PC-9 (cell line): ENCODE results near the gene ZDHHC11B. TPM values are rescaled to one million over a fixed set of nuclear protein-coding genes. Genes with fewer than 3 reads are reported as not detected.

Experiments used
- BruUV-seq: library from RNA; stranded (reverse); fragments of 400-500 nt; replicated peaks from 2 replicates; lab custom pipeline; 2021; lab: Mats Ljungman, UMichigan
- CTCF ChIA-PET: fragments of 300-600 bp; sonication (Branson Sonifier 250); formaldehyde crosslinking; loops from one replicate; lab custom pipeline; 2022; ENCODE audit warnings: antibody characterized with exemption; lab: Charles Lee
- POLR2A ChIA-PET: fragments of 300-600 bp; sonication (Branson Sonifier 250); formaldehyde crosslinking; loops from one replicate; lab custom pipeline; 2022; ENCODE audit warnings: antibody characterized with exemption; ENCODE audit not compliant: unreplicated experiment; lab: Charles Lee
- DNase-seq, 2 experiments: peaks; one replicate each; pipeline versions ENCODE4 v3.0.0 to v3.0.0-alpha.2; 2015 to 2022; ENCODE audit warnings: mixed read lengths in 1 of 2
- H2AFZ ChIP-seq: fragments of 200-600 bp; sonication (generic); 2 replicates; pipeline ENCODE4 v1.8.1; 2017; ENCODE audit warnings: antibody characterized with exemption
- H3F3A ChIP-seq: fragments of 200-600 bp; sonication (generic); 2 replicates; pipeline ENCODE4 v1.8.1; 2017; ENCODE audit warnings: antibody characterized with exemption, mild to moderate bottlenecking, low read depth; ENCODE audit not compliant: insufficient read depth
- H3K27ac ChIP-seq: fragments of 200-600 bp; sonication (generic); 2 replicates; pipeline ENCODE4 v1.6.1; 2016; ENCODE audit warnings: mixed run types
- H3K27me3 ChIP-seq: fragments of 200-600 bp; sonication (generic); 2 replicates; pipeline ENCODE4 v1.6.1; 2016; ENCODE audit warnings: low read depth, mixed run types; ENCODE audit not compliant: insufficient read depth
- H3K36me3 ChIP-seq: fragments of 200-600 bp; sonication (generic); 2 replicates; pipeline ENCODE4 v1.6.1; 2016; ENCODE audit warnings: low read depth, mixed run types
- H3K4me1 ChIP-seq: fragments of 200-600 bp; sonication (generic); replicated peaks from 2 replicates; pipeline ENCODE4 v1.6.1; 2016; ENCODE audit warnings: mixed run types; ENCODE audit not compliant: insufficient read depth
- H3K4me2 ChIP-seq: fragments of 200-600 bp; sonication (generic); 2 replicates; pipeline ENCODE4 v1.6.1; 2017; ENCODE audit warnings: mixed run types
- H3K4me3 ChIP-seq: fragments of 200-600 bp; sonication (generic); 2 replicates; pipeline ENCODE4 v1.6.1; 2016; ENCODE audit warnings: mixed run types
- H3K79me2 ChIP-seq: fragments of 200-600 bp; sonication (generic); 2 replicates; pipeline ENCODE4 v1.6.1; 2017; ENCODE audit warnings: low read depth, mixed run types
- H3K9me2 ChIP-seq: fragments of 200-600 bp; sonication (generic); 2 replicates; pipeline ENCODE4 v1.8.1; 2017; ENCODE audit warnings: mild to moderate bottlenecking; ENCODE audit not compliant: insufficient read depth
- H3K9me3 ChIP-seq: fragments of 200-600 bp; sonication (generic); 2 replicates; pipeline ENCODE4 v1.8.1; 2016; ENCODE audit warnings: low read depth; ENCODE audit not compliant: insufficient read depth
- H4K20me1 ChIP-seq: fragments of 200-600 bp; sonication (generic); 2 replicates; pipeline ENCODE4 v1.8.1; 2017; ENCODE audit not compliant: insufficient read depth
- EZH2 ChIP-seq: fragments of 200-600 bp; sonication (generic); IDR thresholded peaks from 2 replicates; pipeline ENCODE4 v1.8.0; 2017; ENCODE audit warnings: antibody characterized with exemption, low read depth
- intact Hi-C: fragments of 100-400 bp; cut with micrococcal nuclease; formaldehyde crosslinking; loops from one replicate; pipeline ENCODE4 v1.10.0; 2022; ENCODE audit not compliant: unreplicated experiment
- total RNA-seq: library from RNA; stranded (reverse); gene quantifications from 2 replicates; pipeline ENCODE4 v1.2.3, GENCODE V29; 2021
- TF ChIP-seq, protein P1 (sequence below): fragments of 200-600 bp; sonication (generic); conservative IDR thresholded peaks from 2 replicates; pipeline ENCODE4 v1.6.1; 2017; ENCODE audit warnings: mixed run types, antibody characterized with exemption, mild to moderate bottlenecking, moderate library complexity

ZDHHC11B gene
- total RNA-seq, 1 experiment from 2014 or later: 0.41 TPM

DNA sequence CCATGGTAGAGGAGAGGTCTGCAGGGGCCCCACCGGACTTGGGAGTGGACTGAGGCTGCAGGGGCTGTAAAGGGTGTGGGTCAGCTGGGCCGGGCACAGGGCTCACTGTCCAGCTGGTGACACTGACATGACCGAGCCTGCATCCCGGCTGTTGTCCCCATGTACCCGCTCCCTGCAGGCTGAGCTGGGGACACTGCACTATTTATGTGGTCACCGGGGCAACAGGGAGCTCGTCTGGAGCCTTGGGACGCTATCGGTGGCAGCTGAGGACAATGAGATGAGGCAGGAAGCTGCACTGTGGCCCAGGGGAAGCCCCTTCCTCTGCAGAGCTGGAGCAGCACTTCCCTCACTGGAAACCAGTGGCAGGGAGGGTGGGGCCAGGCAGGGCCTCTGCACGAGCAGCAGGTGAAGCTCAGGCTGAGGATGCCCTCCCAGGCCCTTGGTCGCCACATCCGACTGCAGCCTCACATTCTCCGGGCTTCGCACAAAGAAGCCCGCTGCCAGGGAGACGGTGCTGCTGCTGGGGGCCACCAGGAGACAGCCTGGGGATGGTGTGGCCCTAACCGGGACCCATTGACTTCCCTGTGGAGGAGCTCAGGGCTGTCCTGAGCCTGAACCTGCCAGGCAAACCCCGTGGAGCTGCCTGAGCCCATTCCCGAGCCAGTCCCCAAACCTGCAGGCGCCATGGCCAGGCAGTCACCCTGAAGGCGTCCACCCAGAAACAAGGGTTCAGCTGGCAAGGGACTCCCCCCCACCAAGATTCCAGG, 26.4 kb downstream of the ZDHHC11B start:
- H3K4me2 ChIP-seq: no peak overlapping the region
- TF ChIP-seq, protein P1, sequence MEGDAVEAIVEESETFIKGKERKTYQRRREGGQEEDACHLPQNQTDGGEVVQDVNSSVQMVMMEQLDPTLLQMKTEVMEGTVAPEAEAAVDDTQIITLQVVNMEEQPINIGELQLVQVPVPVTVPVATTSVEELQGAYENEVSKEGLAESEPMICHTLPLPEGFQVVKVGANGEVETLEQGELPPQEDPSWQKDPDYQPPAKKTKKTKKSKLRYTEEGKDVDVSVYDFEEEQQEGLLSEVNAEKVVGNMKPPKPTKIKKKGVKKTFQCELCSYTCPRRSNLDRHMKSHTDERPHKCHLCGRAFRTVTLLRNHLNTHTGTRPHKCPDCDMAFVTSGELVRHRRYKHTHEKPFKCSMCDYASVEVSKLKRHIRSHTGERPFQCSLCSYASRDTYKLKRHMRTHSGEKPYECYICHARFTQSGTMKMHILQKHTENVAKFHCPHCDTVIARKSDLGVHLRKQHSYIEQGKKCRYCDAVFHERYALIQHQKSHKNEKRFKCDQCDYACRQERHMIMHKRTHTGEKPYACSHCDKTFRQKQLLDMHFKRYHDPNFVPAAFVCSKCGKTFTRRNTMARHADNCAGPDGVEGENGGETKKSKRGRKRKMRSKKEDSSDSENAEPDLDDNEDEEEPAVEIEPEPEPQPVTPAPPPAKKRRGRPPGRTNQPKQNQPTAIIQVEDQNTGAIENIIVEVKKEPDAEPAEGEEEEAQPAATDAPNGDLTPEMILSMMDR: no peak
- no peak for TF ChIP-seq EZH2
- H3K27ac ChIP-seq: no peak overlapping the region
- no peak overlapping the region for H3K4me3 ChIP-seq
- H3K79me2 ChIP-seq: no peaks in the 10 kb centered on the region
- no peaks in the 10 kb centered on the region for H3K9me2 ChIP-seq
- no TSS peak for BruUV-seq
- H4K20me1 ChIP-seq: no peaks in the 10 kb centered on the region
- H3K27me3 ChIP-seq: peaks cover 69% of the 10 kb centered on the region
- DNase-seq: peak in 1 of 2 experiments; percentile 58
- no peaks in the 10 kb centered on the region for H3K36me3 ChIP-seq
- H3F3A ChIP-seq: no peaks in the 10 kb centered on the region
- no peak overlapping the region for H2AFZ ChIP-seq
- ChIA-PET CTCF (no interaction called here), POLR2A (no interaction called here)
- intact Hi-C loops: loop anchor here (2.0 kb wide), 3 partner anchors 27 to 89 kb away; partner anchors contain the start of gene ZDHHC11B
- 0 out of 2 replicates have a peak, but pooled peaks cover 4% of the 10 kb centered on the region for H3K4me1 ChIP-seq
- no peaks in the 10 kb centered on the region for H3K9me3 ChIP-seq

DNA sequence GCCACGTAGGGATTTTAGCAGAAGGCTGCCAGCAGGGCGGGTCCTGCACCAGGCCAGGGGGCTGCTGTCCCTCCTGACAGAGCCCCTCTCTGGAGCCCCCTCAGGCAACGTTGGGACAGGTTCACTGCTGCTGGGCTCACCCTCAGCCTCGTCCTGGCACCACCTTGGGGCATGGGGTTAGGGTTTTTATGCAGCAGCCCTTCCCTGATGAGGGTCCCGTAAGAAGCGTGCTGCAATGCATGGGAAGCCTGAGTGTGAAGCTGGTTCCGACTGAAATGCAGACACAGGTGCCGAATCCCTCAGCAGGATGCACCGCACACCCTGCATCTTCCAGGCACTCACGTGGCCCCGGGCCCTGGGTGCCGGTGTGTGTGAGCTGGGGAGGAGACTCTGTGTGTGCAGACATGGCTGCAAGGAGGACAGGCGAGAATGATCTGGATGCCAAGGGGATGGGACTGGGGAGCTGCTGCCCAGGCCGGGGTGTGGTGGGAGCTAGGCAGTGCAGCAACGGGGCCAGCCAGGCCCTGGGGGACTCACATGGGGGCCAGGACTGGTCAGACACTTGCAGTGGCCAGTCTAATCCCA, 27.1 kb downstream of the ZDHHC11B start:
- POLR2A ChIA-PET: no interaction called here
- intact Hi-C loops: loop anchor here (2.0 kb wide), 1 partner anchor 89 kb away; no protein-coding TSS in a partner anchor

DNA sequence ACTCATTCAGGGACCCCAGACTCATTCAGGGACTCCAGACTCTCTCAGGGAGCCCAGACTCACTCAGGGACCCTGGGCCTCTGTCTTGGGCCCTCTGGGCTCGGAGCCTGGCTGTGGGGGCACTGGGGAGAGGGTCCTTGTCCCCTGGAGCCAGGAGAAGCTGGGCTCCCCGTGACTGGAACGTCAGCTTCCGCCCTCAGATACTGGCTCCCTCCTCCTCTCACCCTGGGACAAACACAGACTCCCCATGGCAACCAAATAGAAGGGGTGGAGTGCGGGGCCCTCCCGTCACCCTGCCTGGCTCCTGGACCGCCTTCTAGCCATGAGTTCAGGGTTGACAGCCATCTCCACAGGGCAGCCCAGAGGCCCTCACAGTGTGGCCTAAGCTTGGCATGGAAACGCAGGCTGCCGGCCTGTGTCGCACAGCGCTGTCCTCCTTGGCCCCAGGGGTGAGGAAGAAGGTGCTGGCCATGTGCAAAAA, 27.6 kb downstream of the ZDHHC11B start:
- H4K20me1 ChIP-seq: no peaks in the 10 kb centered on the region
- no peaks in the 10 kb centered on the region for H3F3A ChIP-seq
- H3K27ac ChIP-seq: no peak overlapping the region
- no peak overlapping the region for H3K4me2 ChIP-seq
- POLR2A ChIA-PET: no interaction called here
- no peaks in the 10 kb centered on the region for H3K36me3 ChIP-seq
- H3K27me3 ChIP-seq: peaks cover 61% of the 10 kb centered on the region
- DNase-seq: no peak
- no peaks in the 10 kb centered on the region for H3K9me2 ChIP-seq
- H2AFZ ChIP-seq: no peak overlapping the region
- no peak overlapping the region for H3K4me3 ChIP-seq
- intact Hi-C loops: loop anchor here (2.0 kb wide), 1 partner anchor 90 kb away; no protein-coding TSS in a partner anchor
- no peaks in the 10 kb centered on the region for H3K79me2 ChIP-seq
- 0 out of 2 replicates have a peak, but pooled peaks cover 4% of the 10 kb centered on the region for H3K4me1 ChIP-seq
- no TSS peak for BruUV-seq
- CTCF ChIA-PET: no interaction called here
- TF ChIP-seq EZH2: no peak
- TF ChIP-seq, protein P1: no peak
- no peaks in the 10 kb centered on the region for H3K9me3 ChIP-seq

More for the DNA sequence above, 27.1 kb downstream of the ZDHHC11B start:
- Histone ChIP-seq H3F3A (no peaks in the 10 kb centered on the region), H3K27ac (no peak overlapping the region), H4K20me1 (no peaks in the 10 kb centered on the region), H3K79me2 (no peaks in the 10 kb centered on the region), H3K4me2 (no peak overlapping the region), H3K4me3 (no peak overlapping the region), H3K9me2 (no peaks in the 10 kb centered on the region), H2AFZ (no peak overlapping the region), H3K9me3 (no peaks in the 10 kb centered on the region), H3K27me3 (peaks cover 62% of the 10 kb centered on the region), H3K36me3 (no peaks in the 10 kb centered on the region), H3K4me1 (0 out of 2 replicates have a peak, but pooled peaks cover 4% of the 10 kb centered on the region)
- CTCF ChIA-PET: no interaction called here
- TF ChIP-seq EZH2: no peak
- TF ChIP-seq, protein P1: no peak
- no TSS peak for BruUV-seq
- DNase-seq: no peak
